GM12873 (cell line): Measurements from ENCODE around the gene FXYD2.

Experiments
- TF ChIP-seq, protein P1 (sequence below): IDR thresholded peaks from 2 replicates; pipeline ENCODE4 v1.5.1; 2012; ENCODE audit warnings: low read depth, mild to moderate bottlenecking, moderate library complexity, low read length, control low read depth; ENCODE audit not compliant: insufficient read depth; ENCODE audit errors: missing control alignments

Gene FXYD2

DNA sequence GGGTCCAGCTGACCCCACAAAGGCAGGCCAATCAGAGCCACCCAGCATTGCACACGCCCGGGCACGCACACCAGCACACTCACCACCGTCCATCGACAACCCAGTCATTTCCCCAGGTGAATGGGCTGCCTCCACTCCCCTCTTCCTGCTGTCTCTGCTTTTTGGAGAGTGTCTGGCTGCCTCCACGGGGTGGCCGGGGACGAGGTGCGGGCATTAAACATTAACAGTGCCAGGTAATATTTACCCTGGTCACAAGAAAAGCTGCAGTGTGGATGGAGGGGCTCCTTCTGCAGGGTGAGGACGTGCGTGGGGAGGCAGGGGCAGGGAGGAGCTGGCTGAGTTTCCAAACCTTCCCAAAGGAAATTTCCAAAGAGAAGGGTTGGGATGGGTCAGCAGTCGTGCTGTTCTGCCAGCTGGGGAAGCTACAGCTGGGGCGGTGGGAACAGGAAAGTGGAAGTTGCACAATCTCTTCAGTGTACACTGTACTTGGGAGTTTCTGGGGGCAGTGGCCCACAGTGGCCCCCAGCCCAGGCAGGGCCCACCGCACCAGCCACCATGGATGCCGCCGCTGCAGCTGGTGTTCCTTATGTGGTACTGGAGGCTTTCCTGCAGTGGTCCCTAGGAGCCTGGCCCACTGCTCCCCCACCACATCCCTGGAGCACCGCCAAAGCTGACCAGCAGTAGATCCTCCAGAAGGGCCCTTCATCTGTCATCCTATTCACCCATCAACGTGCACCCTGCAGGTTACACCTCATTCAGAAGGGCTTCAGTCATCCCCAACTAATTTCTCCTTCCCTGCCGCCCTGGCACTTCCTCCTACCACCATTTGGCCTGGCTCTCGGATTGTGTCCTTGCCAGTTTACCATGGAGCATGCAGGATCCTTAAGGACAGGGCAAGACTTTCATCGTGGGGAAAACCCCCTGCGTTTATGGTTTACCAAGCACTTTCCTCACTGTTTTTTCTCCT is at the start of gene FXYD2:
Gene FXYD2 (minus strand): TSS at position 174 of the 967 bp plus-strand sequence. CDS start 66 bp downstream, at position 108.
- TF ChIP-seq, protein P1, sequence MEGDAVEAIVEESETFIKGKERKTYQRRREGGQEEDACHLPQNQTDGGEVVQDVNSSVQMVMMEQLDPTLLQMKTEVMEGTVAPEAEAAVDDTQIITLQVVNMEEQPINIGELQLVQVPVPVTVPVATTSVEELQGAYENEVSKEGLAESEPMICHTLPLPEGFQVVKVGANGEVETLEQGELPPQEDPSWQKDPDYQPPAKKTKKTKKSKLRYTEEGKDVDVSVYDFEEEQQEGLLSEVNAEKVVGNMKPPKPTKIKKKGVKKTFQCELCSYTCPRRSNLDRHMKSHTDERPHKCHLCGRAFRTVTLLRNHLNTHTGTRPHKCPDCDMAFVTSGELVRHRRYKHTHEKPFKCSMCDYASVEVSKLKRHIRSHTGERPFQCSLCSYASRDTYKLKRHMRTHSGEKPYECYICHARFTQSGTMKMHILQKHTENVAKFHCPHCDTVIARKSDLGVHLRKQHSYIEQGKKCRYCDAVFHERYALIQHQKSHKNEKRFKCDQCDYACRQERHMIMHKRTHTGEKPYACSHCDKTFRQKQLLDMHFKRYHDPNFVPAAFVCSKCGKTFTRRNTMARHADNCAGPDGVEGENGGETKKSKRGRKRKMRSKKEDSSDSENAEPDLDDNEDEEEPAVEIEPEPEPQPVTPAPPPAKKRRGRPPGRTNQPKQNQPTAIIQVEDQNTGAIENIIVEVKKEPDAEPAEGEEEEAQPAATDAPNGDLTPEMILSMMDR, result no peak

DNA sequence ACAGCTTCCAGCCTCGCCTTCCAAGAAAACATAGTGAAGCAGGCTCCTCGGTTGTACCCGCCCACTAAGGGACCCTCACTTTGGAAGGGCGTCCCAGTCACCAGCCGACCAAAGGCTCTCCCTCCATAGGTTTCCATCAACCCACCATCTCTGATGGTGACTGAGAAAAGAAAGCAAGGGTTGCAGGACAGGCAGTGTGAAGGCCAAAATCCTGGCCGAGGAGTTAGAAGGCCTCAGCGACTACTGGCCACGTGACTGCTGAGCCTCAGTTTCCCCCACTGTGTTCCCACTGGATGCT is 49.2 kb upstream of the FXYD2 start:
- TF ChIP-seq, protein P1, result no peak

DNA sequence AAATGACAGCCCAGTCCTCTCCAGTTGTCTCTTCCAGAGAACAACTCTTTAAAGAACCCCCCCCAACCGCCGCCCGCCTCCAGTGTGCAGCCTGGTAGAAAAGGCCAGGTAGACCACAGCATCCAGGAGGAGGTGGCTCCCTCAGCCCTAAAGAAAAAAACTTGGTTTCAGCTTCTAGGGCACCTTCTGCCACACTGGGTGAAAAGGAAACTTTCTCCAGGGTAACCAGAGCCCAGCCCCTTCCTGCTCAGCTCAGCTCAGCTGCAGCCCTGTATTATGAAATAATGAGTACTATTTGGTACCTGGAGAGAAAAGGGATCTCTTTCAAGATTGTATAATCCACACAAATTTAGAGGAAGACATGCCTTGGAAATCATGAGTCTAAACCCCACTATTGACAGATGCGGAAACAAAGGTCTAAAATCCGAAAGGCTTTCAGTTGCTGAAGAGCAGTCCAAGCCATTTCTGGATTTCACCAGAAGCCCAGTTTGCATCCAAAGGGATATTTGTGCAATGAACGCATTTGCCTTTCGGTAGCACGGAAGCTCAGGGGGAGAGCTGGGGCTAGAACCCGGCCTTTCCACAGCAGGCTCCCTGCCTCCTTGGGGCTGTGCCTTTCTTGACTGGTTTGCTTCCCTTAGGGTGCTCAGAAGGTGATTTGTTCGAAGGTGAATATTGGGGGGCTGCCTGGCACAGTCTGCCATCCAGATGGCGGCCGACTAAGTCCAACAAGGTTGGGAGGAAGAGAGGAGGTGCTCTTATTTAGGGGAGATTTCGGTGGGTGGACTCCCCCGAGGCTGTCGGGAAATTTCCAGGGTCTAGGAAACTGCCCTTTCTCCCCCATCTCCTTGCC is 48.7 kb upstream of the FXYD2 start:
- TF ChIP-seq, protein P1, result no peak

DNA sequence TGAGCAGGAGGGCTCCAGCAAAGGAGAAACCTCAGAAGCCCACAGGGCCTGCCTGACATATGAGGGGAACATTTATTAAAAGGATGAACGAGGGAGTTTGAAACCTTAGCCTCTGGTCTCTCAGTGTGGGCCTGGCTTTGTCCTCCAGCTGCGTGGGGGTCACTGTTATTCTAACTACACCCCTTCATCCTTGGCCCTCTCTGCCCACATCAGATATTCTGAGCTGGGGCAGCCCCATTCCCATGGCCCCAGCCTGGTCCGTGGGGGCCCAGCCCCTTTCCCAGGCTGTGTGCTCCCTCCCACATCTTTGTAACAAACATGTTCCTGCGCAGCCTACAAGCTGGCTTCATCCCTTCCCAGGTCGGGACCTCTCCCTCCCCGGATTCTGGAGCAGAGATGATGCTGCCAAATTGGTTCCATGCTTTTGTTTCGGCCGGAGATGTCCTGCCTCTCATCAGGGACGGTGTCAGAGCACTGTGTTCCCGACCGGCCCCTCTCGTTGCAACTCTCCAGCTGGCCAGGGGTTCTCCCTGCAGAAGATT is 47.9 kb upstream of the FXYD2 start:
- TF ChIP-seq, protein P1, result no peak

DNA sequence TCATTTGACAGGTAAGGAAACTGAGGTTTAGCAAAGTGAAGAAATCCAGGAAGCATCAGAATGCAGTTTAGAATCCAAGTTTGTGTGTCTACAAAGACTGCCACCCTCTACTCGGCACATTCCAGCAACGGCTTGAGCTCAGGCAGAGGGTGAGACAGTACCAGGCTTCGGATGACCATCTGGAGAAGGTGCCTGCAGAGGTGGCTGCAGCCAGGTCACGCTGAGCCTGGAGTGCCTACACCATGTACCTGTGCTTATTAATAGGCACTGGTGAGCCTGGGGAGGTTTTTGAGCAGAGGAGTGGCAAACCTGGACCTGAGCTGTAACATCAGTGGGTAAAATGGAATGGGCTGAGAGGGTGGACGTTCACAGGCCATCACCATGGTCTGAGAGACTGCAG is 47.2 kb upstream of the FXYD2 start:
- TF ChIP-seq, protein P1, result no peak

DNA sequence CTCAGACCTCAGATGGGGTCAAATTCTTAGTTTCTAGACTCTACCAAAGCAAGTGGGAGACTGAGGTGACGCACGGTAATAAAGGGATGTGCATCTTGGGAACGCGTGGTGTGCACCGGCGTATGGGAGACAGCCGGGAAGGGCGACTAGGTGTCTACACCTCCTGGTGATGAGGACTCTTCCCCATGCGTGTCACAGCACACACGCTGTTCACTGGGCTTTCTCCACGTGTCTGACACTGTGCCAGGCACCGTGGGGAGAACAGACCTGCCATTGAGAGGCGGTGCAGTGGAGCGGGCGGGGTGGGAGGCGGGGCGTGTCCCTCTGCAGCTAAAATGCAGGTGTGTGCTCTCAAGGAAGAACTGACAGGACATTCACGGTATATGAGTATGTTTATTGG is 46.6 kb upstream of the FXYD2 start:
- TF ChIP-seq, protein P1, result no peak
